Bronchial epithelial cell (primary cell): ENCODE results near the gene ADAM12. TPM values are rescaled to one million over a fixed set of nuclear protein-coding genes. Genes with fewer than 3 reads are reported as not detected.

ENCODE experiments used
- DNase-seq: peaks from one replicate; pipeline ENCODE4 v3.0.0-alpha.2; 2010; ENCODE audit warnings: low read depth
- FAIRE-seq: peaks from 2 replicates; lab custom pipeline; 2011; peaks lifted over from hg19 to GRCh38; lab: Jason Lieb, UNC
- H3K27me3 ChIP-seq: 2 replicates; pipeline ENCODE4 v1.5.1; 2011; ENCODE audit warnings: low read length; ENCODE audit not compliant: control insufficient read depth, insufficient read depth
- H3K36me3 ChIP-seq: 2 replicates; pipeline ENCODE4 v1.5.1; 2011; ENCODE audit warnings: low read length; ENCODE audit not compliant: control insufficient read depth, insufficient read depth
- H3K4me3 ChIP-seq: 2 replicates; pipeline ENCODE4 v1.5.1; 2011; ENCODE audit warnings: mild to moderate bottlenecking, low read depth, low read length, control low read depth
- CTCF ChIP-seq: IDR thresholded peaks from 2 replicates; pipeline ENCODE4 v1.5.1; 2011; ENCODE audit warnings: mild to moderate bottlenecking, moderate library complexity, low read length, control low read depth, inconsistent platforms; ENCODE audit not compliant: insufficient read depth, severe bottlenecking
- total RNA-seq: library from RNA; depleted of rRNA; stranded (reverse); fragments of >200 nt; gene quantifications from 2 replicates; pipeline ENCODE4 v1.2.1, GENCODE V29; 2014

The ADAM12 gene
- total RNA-seq, 1 donor from 2014 or later = 1.8 TPM

GRCh38 chr10:126431816-126432215, 43.5 kb upstream of the ADAM12 start:
- Histone ChIP-seq H3K36me3 (no peaks in the 10 kb centered on the region), H3K4me3 (no peak overlapping the region), H3K27me3 (no peaks in the 10 kb centered on the region)
- no peak for TF ChIP-seq CTCF
- DNase-seq = no peak
- no peak for FAIRE-seq

- no peaks in the 10 kb centered on the region for H3K27me3 ChIP-seq
- TF ChIP-seq CTCF = no peak
- no peak overlapping the region for H3K4me3 ChIP-seq
- no peaks in the 10 kb centered on the region for H3K36me3 ChIP-seq
- FAIRE-seq (no peak), DNase-seq (no peak)
Observed at GRCh38 chr10:126430512-126430911, 42.2 kb upstream of the ADAM12 start.

- TF ChIP-seq CTCF = no peak
- no peak for FAIRE-seq
Observed at GRCh38 chr10:126429275-126429674, 41.0 kb upstream of the ADAM12 start.

GRCh38 chr10:126425489-126426065, 37.3 kb upstream of the ADAM12 start:
- no peak overlapping the region for H3K4me3 ChIP-seq
- no peak for DNase-seq
- no peak for TF ChIP-seq CTCF
- no peak for FAIRE-seq
- no peaks in the 10 kb centered on the region for H3K27me3 ChIP-seq
- H3K36me3 ChIP-seq = no peaks in the 10 kb centered on the region

More at GRCh38 chr10:126429275-126429674, 41.0 kb upstream of the ADAM12 start:
- H3K4me3 ChIP-seq = no peak overlapping the region
- H3K36me3 ChIP-seq = no peaks in the 10 kb centered on the region
- DNase-seq = no peak
- H3K27me3 ChIP-seq = no peaks in the 10 kb centered on the region

- Histone ChIP-seq H3K36me3 (no peaks in the 10 kb centered on the region), H3K4me3 (no peak overlapping the region), H3K27me3 (no peaks in the 10 kb centered on the region)
- FAIRE-seq (no peak), DNase-seq (no peak)
- TF ChIP-seq CTCF = no peak
Observed at GRCh38 chr10:126425032-126425431, 36.8 kb upstream of the ADAM12 start.
